Measurements from ENCODE around the gene NEK6.

DNA sequence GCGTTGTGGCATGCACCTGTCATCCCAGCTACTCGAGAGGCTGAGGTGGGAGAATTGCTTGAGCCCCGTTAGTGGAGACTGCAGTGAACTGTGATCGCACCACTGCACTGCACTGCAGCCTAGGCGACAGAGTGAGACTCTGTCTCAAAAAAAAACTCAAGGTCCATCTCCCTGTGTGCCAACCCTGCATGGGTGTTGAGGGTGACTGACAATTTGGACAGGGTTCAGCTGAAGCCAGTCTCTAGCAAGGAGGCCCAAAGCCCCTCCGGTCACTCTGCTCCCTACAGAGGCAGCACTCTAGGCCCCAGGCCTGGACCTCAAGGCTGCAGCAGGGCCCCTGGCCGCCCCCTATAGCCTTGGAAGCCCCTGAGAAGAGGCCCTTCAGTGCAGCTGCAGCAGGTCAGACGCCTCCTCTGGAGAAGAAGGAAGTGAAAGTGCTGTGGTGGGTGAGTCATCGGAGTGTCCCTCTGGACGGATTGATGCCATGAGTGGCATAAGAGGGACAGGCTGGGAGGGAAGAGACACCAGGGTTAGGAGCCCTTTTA, 39.2 kb upstream of the NEK6 start:
- TF ChIP-seq EZH2phosphoT487 (IDR thresholded peaks at IDR 0.05; ENCODE audit: low read depth, severe bottlenecking, unreplicated experiment) (no peak), EZH2 (IDR thresholded peaks at IDR 0.05; ENCODE audit: borderline replicate concordance) (no peak)
- TF ChIP-seq, protein P1, sequence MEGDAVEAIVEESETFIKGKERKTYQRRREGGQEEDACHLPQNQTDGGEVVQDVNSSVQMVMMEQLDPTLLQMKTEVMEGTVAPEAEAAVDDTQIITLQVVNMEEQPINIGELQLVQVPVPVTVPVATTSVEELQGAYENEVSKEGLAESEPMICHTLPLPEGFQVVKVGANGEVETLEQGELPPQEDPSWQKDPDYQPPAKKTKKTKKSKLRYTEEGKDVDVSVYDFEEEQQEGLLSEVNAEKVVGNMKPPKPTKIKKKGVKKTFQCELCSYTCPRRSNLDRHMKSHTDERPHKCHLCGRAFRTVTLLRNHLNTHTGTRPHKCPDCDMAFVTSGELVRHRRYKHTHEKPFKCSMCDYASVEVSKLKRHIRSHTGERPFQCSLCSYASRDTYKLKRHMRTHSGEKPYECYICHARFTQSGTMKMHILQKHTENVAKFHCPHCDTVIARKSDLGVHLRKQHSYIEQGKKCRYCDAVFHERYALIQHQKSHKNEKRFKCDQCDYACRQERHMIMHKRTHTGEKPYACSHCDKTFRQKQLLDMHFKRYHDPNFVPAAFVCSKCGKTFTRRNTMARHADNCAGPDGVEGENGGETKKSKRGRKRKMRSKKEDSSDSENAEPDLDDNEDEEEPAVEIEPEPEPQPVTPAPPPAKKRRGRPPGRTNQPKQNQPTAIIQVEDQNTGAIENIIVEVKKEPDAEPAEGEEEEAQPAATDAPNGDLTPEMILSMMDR (IDR thresholded peaks at IDR 0.05; ENCODE audit: poor library complexity): no peak

Data from hepatocyte (in vitro differentiated cells).